ENCODE results near the gene SYNPO2.

DNA sequence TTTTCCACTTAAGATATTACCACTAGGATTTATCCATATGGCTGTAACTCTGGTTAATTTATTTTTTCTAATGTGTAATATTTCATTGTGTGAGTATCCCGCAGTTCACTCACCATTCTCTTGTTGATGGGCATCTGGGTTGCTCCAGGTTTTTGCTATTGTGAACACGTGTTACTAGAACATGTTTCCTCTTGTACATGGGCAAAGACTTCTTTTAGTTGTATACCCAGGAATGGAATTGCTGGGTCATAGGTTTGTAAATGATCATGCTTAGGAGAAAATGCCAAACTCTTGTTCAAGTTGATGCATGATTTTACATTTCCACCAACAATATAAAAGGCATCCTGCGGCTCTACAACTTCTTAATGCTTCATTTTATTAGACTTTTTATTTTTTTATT lies 26.8 kb downstream of the SYNPO2 start:
- TF ChIP-seq, protein P1, sequence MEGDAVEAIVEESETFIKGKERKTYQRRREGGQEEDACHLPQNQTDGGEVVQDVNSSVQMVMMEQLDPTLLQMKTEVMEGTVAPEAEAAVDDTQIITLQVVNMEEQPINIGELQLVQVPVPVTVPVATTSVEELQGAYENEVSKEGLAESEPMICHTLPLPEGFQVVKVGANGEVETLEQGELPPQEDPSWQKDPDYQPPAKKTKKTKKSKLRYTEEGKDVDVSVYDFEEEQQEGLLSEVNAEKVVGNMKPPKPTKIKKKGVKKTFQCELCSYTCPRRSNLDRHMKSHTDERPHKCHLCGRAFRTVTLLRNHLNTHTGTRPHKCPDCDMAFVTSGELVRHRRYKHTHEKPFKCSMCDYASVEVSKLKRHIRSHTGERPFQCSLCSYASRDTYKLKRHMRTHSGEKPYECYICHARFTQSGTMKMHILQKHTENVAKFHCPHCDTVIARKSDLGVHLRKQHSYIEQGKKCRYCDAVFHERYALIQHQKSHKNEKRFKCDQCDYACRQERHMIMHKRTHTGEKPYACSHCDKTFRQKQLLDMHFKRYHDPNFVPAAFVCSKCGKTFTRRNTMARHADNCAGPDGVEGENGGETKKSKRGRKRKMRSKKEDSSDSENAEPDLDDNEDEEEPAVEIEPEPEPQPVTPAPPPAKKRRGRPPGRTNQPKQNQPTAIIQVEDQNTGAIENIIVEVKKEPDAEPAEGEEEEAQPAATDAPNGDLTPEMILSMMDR (IDR thresholded peaks at IDR 0.05; ENCODE audit: low read depth, low read length), result no peak
- TF ChIP-seq POLR2A (IDR thresholded peaks at IDR 0.05; ENCODE audit: extremely low read depth, insufficient read length), result no peak

Measured in NB4 (cell line).